ENCODE measurements around the gene GAS7. TPM values are rescaled to one million over a fixed set of nuclear protein-coding genes. Genes with fewer than 3 reads are reported as not detected.

Gene GAS7
- total and polyA plus RNA-seq, 4 donors = 9.0 to 112 (median 46.1) TPM

GRCh38 chr17:9912121-9913099 is 286.0 kb downstream of the GAS7 start:
- no peak for ATAC-seq (ENCODE audit: insufficient read depth, low FRiP score)
- peaks cover 0 to 5% (median 0%) of the 10 kb centered on the region in 5 donors for H3K4me1 ChIP-seq (ENCODE audit: control insufficient read depth in 5 of 5, insufficient read depth in 5 of 5, low read length in 5 of 5)

GRCh38 chr17:9911089-9911488 is 287.3 kb downstream of the GAS7 start:
- no peak for TF ChIP-seq CTCF (IDR thresholded peaks at IDR 0.05; ENCODE audit: control extremely low read depth, extremely low read depth)
- WGBS, 2 donors = 65 to 75% methylated on average over 12 of the region's 12 CpGs
- DNase-seq (no peak), ATAC-seq (ENCODE audit: insufficient read depth, low FRiP score) (no peak)
- Histone ChIP-seq H3K27me3 (ENCODE audit: control insufficient read depth in 3 of 3, insufficient read depth in 3 of 3, low read length in 2 of 3) (peaks cover 0 to 3% (median 0%) of the 10 kb centered on the region in 3 donors), H3K9ac (ENCODE audit: insufficient read depth in 1 of 2, low read length in 2 of 2) (no peak overlapping the region), H3K4me3 (no peak overlapping the region), H3K27ac (ENCODE audit: low read depth in 1 of 2, low read length in 1 of 2) (no peak overlapping the region), H3K36me3 (ENCODE audit: control insufficient read depth in 4 of 4, insufficient read depth in 4 of 4, low read length in 4 of 4) (peaks cover 0 to 17% (median 4%) of the 10 kb centered on the region in 4 donors), H3K4me1 (ENCODE audit: control insufficient read depth in 5 of 5, insufficient read depth in 5 of 5, low read length in 5 of 5) (peaks cover 0 to 5% (median 0%) of the 10 kb centered on the region in 5 donors), H3K9me3 (ENCODE audit: control insufficient read depth in 4 of 4, insufficient read depth in 3 of 4, low read length in 3 of 4) (no peaks in the 10 kb centered on the region)

More at GRCh38 chr17:9912121-9913099, 286.0 kb downstream of the GAS7 start:
- H3K27ac ChIP-seq (ENCODE audit: low read depth in 1 of 2, low read length in 1 of 2) = no peak overlapping the region
- H3K27me3 ChIP-seq (ENCODE audit: control insufficient read depth in 3 of 3, insufficient read depth in 3 of 3, low read length in 2 of 3) = peaks cover 0 to 3% (median 0%) of the 10 kb centered on the region in 3 donors
- no peak overlapping the region for H3K4me3 ChIP-seq
- no peak overlapping the region for H3K9ac ChIP-seq (ENCODE audit: insufficient read depth in 1 of 2, low read length in 2 of 2)
- H3K36me3 ChIP-seq (ENCODE audit: control insufficient read depth in 4 of 4, insufficient read depth in 4 of 4, low read length in 4 of 4) = peaks cover 4 to 28% (median 7%) of the 10 kb centered on the region in 4 donors
- no peak for TF ChIP-seq CTCF (IDR thresholded peaks at IDR 0.05; ENCODE audit: control extremely low read depth, extremely low read depth)
- no peak for DNase-seq
- H3K9me3 ChIP-seq (ENCODE audit: control insufficient read depth in 4 of 4, insufficient read depth in 3 of 4, low read length in 3 of 4) = no peaks in the 10 kb centered on the region
- 77 to 84% methylated on average over 18 of the region's 18 CpGs for WGBS, 2 donors

- Histone ChIP-seq H3K4me1 (ENCODE audit: control insufficient read depth in 5 of 5, insufficient read depth in 5 of 5, low read length in 5 of 5) (peaks cover 0 to 5% (median 0%) of the 10 kb centered on the region in 5 donors), H3K27me3 (ENCODE audit: control insufficient read depth in 3 of 3, insufficient read depth in 3 of 3, low read length in 2 of 3) (peaks cover 0 to 3% (median 0%) of the 10 kb centered on the region in 3 donors), H3K9ac (ENCODE audit: insufficient read depth in 1 of 2, low read length in 2 of 2) (no peak overlapping the region), H3K27ac (ENCODE audit: low read depth in 1 of 2, low read length in 1 of 2) (no peak overlapping the region), H3K4me3 (no peak overlapping the region), H3K36me3 (ENCODE audit: control insufficient read depth in 4 of 4, insufficient read depth in 4 of 4, low read length in 4 of 4) (peaks cover 0 to 5% (median 1%) of the 10 kb centered on the region in 4 donors), H3K9me3 (ENCODE audit: control insufficient read depth in 4 of 4, insufficient read depth in 3 of 4, low read length in 3 of 4) (no peaks in the 10 kb centered on the region)
- DNase-seq (no peak), ATAC-seq (ENCODE audit: insufficient read depth, low FRiP score) (no peak)
- no peak for TF ChIP-seq CTCF (IDR thresholded peaks at IDR 0.05; ENCODE audit: control extremely low read depth, extremely low read depth)
- 61 to 70% methylated on average over 7 of the region's 7 CpGs for WGBS, 2 donors
Observed at GRCh38 chr17:9908649-9909042, 289.8 kb downstream of the GAS7 start.
